ENCODE results near the gene GNPDA2.

DNA sequence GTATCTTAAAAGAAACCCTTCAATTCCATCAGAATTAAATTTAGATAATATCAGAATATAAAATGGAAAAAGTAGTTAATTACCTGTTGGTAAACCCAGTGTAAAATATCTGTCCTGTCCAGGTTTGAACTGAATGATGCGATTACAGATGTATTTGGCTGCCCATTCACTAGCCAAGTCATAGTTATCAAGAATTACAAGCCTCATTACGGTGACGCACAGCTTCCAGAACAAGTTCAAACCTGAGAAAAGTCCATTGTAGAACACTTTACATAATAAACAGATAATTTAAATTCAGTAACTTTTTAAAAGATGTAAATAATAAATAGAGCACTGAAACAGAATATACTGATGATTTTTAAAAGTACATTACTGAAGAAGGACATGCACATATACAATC, 4.4 kb downstream of the GNPDA2 start:
- TF ChIP-seq KAT7 (CRISPR knock-in tag; IDR thresholded peaks at IDR 0.05; ENCODE audit: borderline replicate concordance) (no peak), GABPB1 (CRISPR knock-in tag; IDR thresholded peaks at IDR 0.05) (no peak), CBX1 (IDR thresholded peaks at IDR 0.05; ENCODE audit: low read depth) (no peak), SRSF9 (IDR thresholded peaks at IDR 0.05; ENCODE audit: borderline replicate concordance, low read depth, low read length) (no peak)
- TF ChIP-seq, protein P1, sequence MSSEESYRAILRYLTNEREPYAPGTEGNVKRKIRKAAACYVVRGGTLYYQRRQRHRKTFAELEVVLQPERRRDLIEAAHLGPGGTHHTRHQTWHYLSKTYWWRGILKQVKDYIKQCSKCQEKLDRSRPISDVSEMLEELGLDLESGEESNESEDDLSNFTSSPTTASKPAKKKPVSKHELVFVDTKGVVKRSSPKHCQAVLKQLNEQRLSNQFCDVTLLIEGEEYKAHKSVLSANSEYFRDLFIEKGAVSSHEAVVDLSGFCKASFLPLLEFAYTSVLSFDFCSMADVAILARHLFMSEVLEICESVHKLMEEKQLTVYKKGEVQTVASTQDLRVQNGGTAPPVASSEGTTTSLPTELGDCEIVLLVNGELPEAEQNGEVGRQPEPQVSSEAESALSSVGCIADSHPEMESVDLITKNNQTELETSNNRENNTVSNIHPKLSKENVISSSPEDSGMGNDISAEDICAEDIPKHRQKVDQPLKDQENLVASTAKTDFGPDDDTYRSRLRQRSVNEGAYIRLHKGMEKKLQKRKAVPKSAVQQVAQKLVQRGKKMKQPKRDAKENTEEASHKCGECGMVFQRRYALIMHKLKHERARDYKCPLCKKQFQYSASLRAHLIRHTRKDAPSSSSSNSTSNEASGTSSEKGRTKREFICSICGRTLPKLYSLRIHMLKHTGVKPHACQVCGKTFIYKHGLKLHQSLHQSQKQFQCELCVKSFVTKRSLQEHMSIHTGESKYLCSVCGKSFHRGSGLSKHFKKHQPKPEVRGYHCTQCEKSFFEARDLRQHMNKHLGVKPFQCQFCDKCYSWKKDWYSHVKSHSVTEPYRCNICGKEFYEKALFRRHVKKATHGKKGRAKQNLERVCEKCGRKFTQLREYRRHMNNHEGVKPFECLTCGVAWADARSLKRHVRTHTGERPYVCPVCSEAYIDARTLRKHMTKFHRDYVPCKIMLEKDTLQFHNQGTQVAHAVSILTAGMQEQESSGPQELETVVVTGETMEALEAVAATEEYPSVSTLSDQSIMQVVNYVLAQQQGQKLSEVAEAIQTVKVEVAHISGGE (CRISPR knock-in tag; IDR thresholded peaks at IDR 0.05): no peak

All from K562 (cell line).